Measurements from ENCODE around the gene PTPRE. TPM values are rescaled to one million over a fixed set of nuclear protein-coding genes. Genes with fewer than 3 reads are reported as not detected.

The PTPRE gene
- total RNA-seq, 1 experiment from 2014 or later, result 12.3 TPM

DNA sequence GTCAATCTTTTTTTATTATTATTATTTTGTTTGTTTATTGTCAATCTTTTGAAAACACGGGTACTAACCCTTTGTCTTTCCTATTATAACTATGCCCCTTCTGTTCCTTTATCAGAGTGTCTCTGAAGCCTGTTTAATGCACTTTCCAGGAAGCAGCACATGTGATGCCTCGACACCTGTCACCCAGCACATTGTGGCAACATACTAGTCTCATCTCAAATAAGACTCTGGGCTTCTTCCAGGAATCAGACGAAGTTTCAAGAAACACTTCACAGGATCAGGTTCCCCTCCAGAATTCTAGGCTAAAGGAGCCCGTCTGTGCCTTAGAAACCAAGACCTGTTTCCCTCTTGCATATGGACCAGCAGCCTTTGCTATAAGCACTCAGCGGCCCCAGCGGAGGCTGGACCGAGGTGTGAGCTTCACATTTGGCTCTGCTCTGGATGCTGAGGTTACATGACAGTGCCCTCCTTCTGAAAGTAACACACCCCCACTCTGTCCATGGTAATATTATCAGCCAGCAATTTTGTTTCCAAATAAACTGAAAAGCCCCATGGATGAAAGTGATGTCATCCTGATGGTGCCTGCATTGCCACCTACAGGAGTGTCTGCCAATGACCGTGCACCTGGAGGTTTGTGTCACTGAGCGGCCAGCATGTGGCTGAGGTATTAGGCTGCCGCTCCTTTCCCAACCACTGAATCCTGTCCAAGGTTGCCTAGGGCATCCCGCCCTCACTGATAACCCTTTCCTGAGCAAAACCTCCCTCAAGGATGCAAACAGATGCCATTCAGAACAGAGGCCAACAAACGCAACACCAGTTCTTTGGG is 181.2 kb downstream of the PTPRE start:
- DNase-seq (ENCODE audit: low read depth, low spot score), result peak; percentile 47

More for the DNA sequence above, 181.2 kb downstream of the PTPRE start:
- H4K20me1 ChIP-seq (ENCODE audit: insufficient read depth), result no peaks in the 10 kb centered on the region
- no peaks in the 10 kb centered on the region for H3K36me3 ChIP-seq (ENCODE audit: control insufficient read depth in 1 of 2, insufficient read depth in 2 of 2, low read length in 2 of 2)
- CTCF ChIA-PET, result no interaction called here
- TF ChIP-seq RAD21 (IDR thresholded peaks at IDR 0.05; ENCODE audit: low read depth), result 0 out of 2 replicates have a peak, but pooled peaks have one; percentile 19
- no peak for TF ChIP-seq CEBPB (IDR thresholded peaks at IDR 0.05; ENCODE audit: low read depth)
- TF ChIP-seq, protein P1, sequence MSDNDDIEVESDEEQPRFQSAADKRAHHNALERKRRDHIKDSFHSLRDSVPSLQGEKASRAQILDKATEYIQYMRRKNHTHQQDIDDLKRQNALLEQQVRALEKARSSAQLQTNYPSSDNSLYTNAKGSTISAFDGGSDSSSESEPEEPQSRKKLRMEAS (IDR thresholded peaks at IDR 0.05), result peak; percentile 76
- TF ChIP-seq ELF1 (IDR thresholded peaks at IDR 0.05; ENCODE audit: borderline replicate concordance, low read depth), result no peak
- TF ChIP-seq, protein P2, sequence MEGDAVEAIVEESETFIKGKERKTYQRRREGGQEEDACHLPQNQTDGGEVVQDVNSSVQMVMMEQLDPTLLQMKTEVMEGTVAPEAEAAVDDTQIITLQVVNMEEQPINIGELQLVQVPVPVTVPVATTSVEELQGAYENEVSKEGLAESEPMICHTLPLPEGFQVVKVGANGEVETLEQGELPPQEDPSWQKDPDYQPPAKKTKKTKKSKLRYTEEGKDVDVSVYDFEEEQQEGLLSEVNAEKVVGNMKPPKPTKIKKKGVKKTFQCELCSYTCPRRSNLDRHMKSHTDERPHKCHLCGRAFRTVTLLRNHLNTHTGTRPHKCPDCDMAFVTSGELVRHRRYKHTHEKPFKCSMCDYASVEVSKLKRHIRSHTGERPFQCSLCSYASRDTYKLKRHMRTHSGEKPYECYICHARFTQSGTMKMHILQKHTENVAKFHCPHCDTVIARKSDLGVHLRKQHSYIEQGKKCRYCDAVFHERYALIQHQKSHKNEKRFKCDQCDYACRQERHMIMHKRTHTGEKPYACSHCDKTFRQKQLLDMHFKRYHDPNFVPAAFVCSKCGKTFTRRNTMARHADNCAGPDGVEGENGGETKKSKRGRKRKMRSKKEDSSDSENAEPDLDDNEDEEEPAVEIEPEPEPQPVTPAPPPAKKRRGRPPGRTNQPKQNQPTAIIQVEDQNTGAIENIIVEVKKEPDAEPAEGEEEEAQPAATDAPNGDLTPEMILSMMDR (IDR thresholded peaks at IDR 0.05 in 2 of 3, conservative IDR thresholded peaks at IDR 0.05 in 1 of 3; ENCODE audit: borderline replicate concordance in 1 of 3, insufficient read depth in 1 of 3, low read depth in 2 of 3, low read length in 2 of 3), result peak; percentile 31 to 63 (median 54); a peak in 4 of 6 replicates
- BruUV-seq (replicated peaks), result no TSS peak
- no peak overlapping the region for H3K4me3 ChIP-seq (replicated peaks in 1 of 2; ENCODE audit: low read depth in 1 of 2, low read length in 2 of 2)
- H3K9me2 ChIP-seq (ENCODE audit: insufficient read depth), result no peaks in the 10 kb centered on the region
- peak overlapping the region; percentile 5 for H2AFZ ChIP-seq (ENCODE audit: low read depth, low read length, poor library complexity, severe bottlenecking)
- H3K27ac ChIP-seq (ENCODE audit: low read depth, low read length), result no peak overlapping the region
- no peaks in the 10 kb centered on the region for H3K27me3 ChIP-seq (ENCODE audit: insufficient read depth, low read length)
- ATAC-seq, result peak; percentile 97
- H3K4me2 ChIP-seq (ENCODE audit: low read length), result peak overlapping the region; percentile 5; the same call in 1 of the 2 replicates
- H3K79me2 ChIP-seq (ENCODE audit: insufficient read depth, low read length), result no peaks in the 10 kb centered on the region
- intact Hi-C loops (cut with micrococcal nuclease), result no loop called here
- RAD21 ChIA-PET (ENCODE audit: low non-redundant PET in 1 of 2, low total read pairs in 2 of 2, uncharacterized antibody in 2 of 2, unreplicated experiment in 2 of 2), result no interaction called here
- no peaks in the 10 kb centered on the region for H3K9me3 ChIP-seq (ENCODE audit: control insufficient read depth in 1 of 2, insufficient read depth in 1 of 2, low read depth in 1 of 2, low read length in 2 of 2)
- H3K9ac ChIP-seq (ENCODE audit: low read length), result no peak overlapping the region
- POLR2A ChIA-PET, result no interaction called here
- H3K4me1 ChIP-seq (ENCODE audit: control insufficient read depth in 1 of 2, insufficient read depth in 2 of 2, low read length in 2 of 2), result peaks cover 0 to 7% of the 10 kb centered on the region in 2 experiments; a peak in 1 of 4 replicates

All from HCT116 (cell line).